SHP77 (cell line): ENCODE measurements around the gene SPRR4.
"Not testable (repeated sequence)": the region's sequence is repeated elsewhere in the genome, so short reads cannot be mapped to it uniquely, and the experiment has no call there.

Experiments used
- DNase-seq, 2 experiments: peaks; one replicate each; lab custom pipeline; 2025; lab: John Stamatoyannopoulos, UW

Gene SPRR4

DNA sequence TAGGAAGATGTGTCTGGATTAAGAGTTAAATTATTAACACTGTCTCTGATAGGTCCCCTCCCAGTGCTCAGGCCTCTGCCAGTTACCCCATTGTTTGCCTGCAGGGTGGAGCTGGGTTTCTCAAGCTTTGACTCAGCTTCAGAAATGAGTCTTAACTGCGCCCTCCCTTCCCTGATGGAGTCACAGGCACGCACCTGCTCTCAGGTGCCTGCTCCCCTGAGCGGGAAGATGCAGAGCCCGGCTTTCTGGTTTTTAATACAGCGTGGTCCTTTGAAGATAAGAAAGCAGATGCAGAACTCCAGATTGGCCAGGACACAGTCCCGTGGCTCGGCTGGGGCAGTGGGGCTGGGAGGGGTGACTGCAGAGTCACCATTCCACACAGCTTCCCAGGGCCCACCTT lies 3.2 kb upstream of the SPRR4 start:
- no peak for DNase-seq

DNA sequence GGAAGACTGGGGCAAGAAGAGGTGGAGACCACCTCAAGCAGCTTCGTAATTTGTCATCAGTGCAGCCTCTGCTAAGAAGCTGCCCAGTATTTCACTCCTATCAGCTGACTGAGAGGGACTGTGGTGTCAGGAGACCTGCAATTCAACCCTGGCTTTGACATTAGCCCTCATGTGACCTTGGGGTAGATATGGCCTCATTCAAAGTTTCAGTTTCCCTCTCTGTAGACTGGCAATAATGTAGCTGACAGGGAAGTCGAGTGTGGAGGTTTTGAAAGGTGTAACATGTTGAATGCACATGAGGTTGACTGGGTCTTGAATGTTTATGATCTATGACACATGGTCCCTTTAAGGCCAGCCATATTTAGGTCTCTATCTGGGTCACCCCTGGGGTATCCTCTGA lies 2.2 kb upstream of the SPRR4 start:
- DNase-seq, result no peak

- DNase-seq, result no peak
Measured at GRCh38 chr1:152969036-152969435, 1.4 kb upstream of the SPRR4 start.

DNA sequence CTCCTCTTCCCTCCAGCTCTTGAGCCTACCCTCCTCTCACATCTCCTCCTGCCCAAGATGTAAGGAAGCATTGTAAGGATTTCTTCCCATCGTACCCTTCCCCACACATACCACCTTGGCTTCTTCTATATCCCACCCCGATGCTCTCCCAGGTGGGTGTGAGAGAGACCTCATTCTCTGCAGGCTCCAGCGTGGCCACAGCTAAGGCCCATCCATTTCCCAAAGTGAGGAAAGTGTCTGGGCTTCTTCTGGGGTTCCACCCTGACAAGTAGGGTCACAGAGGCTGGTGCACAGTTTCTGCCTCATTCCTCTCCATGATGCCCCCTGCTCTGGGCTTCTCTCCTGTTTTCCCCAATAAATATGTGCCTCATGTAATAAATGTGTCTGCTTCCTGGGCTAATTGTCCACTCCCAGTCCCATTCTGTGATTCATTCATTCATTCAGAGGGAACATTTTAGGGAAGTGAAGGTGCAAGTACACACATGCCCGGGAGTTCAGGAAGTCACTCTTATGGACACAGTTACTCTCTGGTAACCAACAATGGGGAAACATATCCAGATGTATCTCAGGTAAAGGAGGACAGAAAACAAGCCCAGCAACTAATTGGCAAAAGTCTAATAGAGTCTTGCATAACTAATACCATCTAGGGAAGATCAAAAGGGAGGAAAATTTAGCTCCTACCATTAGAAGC lies 1.9 kb downstream of the SPRR4 start:
- DNase-seq, result no peak

DNA sequence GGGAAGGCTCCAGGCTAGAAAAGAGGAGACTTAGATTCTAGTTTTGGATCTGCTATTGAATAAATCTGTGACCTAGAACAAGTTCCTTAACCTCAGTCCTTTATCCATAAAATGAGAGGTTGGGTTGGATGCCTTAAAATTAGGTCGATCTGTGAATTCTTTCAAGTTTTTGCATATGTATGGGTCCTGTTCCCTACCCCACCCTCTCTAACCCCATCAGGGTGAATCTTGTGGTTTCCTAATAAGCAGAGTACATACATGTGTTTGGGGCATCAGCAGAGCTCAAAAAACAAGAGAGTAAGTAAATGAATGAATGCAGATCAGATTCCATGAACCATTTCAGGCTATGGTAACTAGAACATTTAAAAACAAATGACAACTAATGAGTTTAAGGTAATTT lies 6.2 kb downstream of the SPRR4 start:
- no peak for DNase-seq

- DNase-seq, result no peak
Measured at GRCh38 chr1:152977614-152978013, 7.2 kb downstream of the SPRR4 start.

DNA sequence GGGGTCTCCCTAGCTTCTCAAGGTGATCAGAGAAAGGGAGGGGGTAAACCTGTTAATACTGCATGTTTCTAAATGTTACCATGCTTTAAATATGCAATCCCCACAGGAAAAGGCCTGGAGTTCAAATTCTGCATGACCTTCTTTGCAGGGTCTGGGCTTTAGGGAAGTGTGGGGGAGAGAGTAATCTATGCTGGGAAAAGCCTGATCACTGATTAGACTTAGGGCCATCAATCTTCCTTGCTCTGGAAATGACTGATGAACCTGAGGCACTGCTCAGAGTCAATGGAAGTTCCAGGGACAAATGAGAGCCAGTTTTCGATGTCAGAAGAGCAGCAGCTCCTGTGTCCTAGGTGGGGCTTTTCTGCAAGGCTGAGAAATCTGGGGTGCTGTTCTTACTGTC lies 10.2 kb downstream of the SPRR4 start:
- DNase-seq, result no peak

GRCh38 chr1:152981146-152981871 lies 10.9 kb downstream of the SPRR4 start:
- DNase-seq, result no peak

- DNase-seq, result no peak
Measured at GRCh38 chr1:152982076-152982475, 11.6 kb downstream of the SPRR4 start.

GRCh38 chr1:152983234-152983633 lies 12.8 kb downstream of the SPRR4 start:
- no peak for DNase-seq

- DNase-seq, result peak; percentile 14 to 21
Measured at GRCh38 chr1:152983743-152984142, 13.3 kb downstream of the SPRR4 start, which contains the start of gene SPRR1A. Gene SPRR1A (plus strand): TSS chr1:152984081. CDS start chr1:152985231, 1,150 bp downstream.

- DNase-seq, result no peak
Measured at GRCh38 chr1:152986578-152986977, 16.1 kb downstream of the SPRR4 start.

- no peak for DNase-seq
Measured at GRCh38 chr1:152993186-152993585, 22.7 kb downstream of the SPRR4 start.

DNA sequence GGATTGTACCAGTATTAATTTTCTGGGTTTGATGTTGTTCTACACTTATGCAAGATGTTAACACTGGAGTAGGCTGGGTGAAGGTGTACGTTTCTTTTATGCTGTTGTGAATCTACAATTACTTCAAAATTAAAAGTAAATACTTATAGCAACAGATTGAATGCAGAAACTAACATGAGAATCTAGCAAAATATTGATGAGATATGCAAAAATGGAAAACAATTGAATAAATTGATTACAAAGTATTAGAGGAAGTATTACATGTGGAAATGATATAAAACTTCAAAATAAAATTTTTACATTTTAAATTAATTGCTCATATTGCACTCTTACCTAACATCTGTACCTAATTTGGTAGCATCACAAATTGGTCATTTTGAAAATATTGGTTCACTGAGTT lies 25.4 kb downstream of the SPRR4 start:
- no peak for DNase-seq

GRCh38 chr1:152996633-152997400 lies 26.4 kb downstream of the SPRR4 start:
- DNase-seq, result no peak

- no peak for DNase-seq
Measured at GRCh38 chr1:152997901-152998300, 27.5 kb downstream of the SPRR4 start.

DNA sequence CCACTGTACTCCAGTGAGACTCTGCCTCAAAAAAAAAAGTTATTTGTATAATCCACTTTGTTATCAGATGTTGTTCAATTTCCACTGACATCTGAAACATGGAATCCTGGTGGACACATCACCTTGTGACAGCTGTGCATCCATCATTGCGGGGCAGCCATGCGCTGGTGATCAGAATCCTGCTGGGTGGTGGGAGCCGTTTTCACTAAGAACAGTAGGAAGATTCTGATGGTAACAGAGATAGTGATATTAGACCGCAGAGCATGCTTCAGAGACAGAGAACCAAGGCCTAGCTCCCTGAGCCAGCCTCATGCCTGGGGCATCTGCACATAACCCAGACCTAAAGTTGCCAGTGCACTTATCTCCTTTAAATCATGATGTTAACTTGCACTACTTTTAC lies 28.0 kb downstream of the SPRR4 start:
- no peak for DNase-seq

DNA sequence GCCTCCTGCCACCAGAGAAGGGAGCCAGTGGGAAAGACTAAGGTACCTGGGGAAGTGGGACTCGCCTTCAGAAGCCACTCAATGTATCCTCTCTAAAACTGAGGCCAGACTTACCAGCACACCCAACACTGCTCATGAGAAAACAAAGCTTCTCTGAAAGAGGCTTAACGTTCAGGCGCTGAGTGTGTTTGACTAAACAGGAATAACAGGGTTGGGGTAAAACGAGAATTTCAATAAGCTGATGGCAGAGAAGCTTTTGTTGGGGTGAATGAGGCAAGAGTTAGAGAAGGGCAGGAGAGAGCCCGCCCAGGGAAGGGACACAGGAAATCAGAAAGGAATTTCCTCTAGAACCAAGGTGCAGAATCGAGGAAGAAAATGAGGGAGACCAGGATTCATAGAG lies 29.4 kb downstream of the SPRR4 start:
- no peak for DNase-seq

GRCh38 chr1:153000294-153000693 lies 29.8 kb downstream of the SPRR4 start:
- no peak for DNase-seq

GRCh38 chr1:153001382-153001781 lies 30.9 kb downstream of the SPRR4 start, which contains the start of gene SPRR3:
Gene SPRR3 (plus strand): TSS chr1:153001749. CDS start chr1:153003021, 1,272 bp downstream.
- DNase-seq, result no peak

- DNase-seq, result not testable (repeated sequence)
Measured at GRCh38 chr1:153011235-153011758, 40.8 kb downstream of the SPRR4 start.

GRCh38 chr1:153021829-153022228 lies 51.4 kb downstream of the SPRR4 start:
- not testable (repeated sequence) for DNase-seq
